Endothelial cell of umbilical vein (primary cell): ENCODE measurements around the gene OR51D1. TPM values are rescaled to one million over a fixed set of nuclear protein-coding genes. Genes with fewer than 3 reads are reported as not detected.

Experiments used
- BruUV-seq: library from RNA; stranded (reverse); fragments of 400-500 nt; replicated peaks from 2 replicates; lab custom pipeline; 2021; lab: Mats Ljungman, UMichigan
- CTCF ChIA-PET: fragments of 300-600, 350-600 bp; sonication (Branson Sonifier 250); formaldehyde crosslinking; loops from one replicate; lab custom pipeline; 2021; ENCODE audit warnings: antibody characterized with exemption, inconsistent platforms; lab: Charles Lee
- POLR2A ChIA-PET: fragments of 300-600, 350-600 bp; sonication (Branson Sonifier 250); formaldehyde crosslinking; loops from one replicate; lab custom pipeline; 2021; ENCODE audit warnings: antibody characterized with exemption, inconsistent platforms; lab: Charles Lee
- DNase-seq: peaks from one replicate; pipeline ENCODE4 v3.0.0-alpha.2; 2011; ENCODE audit warnings: low read depth, low spot score
- FAIRE-seq: peaks from 2 replicates; lab custom pipeline; 2011; peaks lifted over from hg19 to GRCh38; lab: Jason Lieb, UNC
- H2AFZ ChIP-seq: 2 replicates; pipeline ENCODE4 v1.6.0; 2012; ENCODE audit warnings: low read depth, low read length, control low read depth, inconsistent platforms
- H3K27ac ChIP-seq: 2 replicates; pipeline ENCODE4 v1.5.1; 2011; ENCODE audit warnings: low read depth, mild to moderate bottlenecking, control low read depth, low read length, moderate library complexity; ENCODE audit not compliant: insufficient read depth
- H3K27me3 ChIP-seq, 2 experiments: 2 replicates each; pipeline versions ENCODE4 v1.6.0 to v1.6.1; 2011; ENCODE audit warnings: low read length in 2 of 2, mixed read lengths in 1 of 2; ENCODE audit not compliant: control insufficient read depth in 2 of 2, insufficient read depth in 2 of 2
- H3K36me3 ChIP-seq, 2 experiments: 2 replicates in 1 of 2; 3 replicates in 1 of 2; pipeline ENCODE4 v1.5.1; 2011; ENCODE audit warnings: low read length in 2 of 2, mild to moderate bottlenecking in 1 of 2, moderate library complexity in 1 of 2; ENCODE audit not compliant: control insufficient read depth in 2 of 2, insufficient read depth in 2 of 2; ENCODE audit errors: extremely low read depth in 1 of 2
- H3K4me1 ChIP-seq: 3 replicates; pipeline ENCODE4 v1.5.1; 2011; ENCODE audit warnings: mild to moderate bottlenecking, low read length; ENCODE audit not compliant: control insufficient read depth, insufficient read depth; ENCODE audit errors: extremely low read depth
- H3K4me2 ChIP-seq: 2 replicates; pipeline ENCODE4 v1.6.1; 2011; ENCODE audit warnings: low read length, control low read depth, mixed read lengths; ENCODE audit not compliant: insufficient read depth
- H3K4me3 ChIP-seq, 3 experiments: fragments of 200-600 bp in 1 of 3; sonication (generic), shearing (Covaris generic) in 1 of 3; replicated peaks in 1 of 3; 2 replicates each; pipeline ENCODE4 v1.5.1; 2011 to 2016; ENCODE audit warnings: control low read depth in 3 of 3, low read length in 3 of 3, mild to moderate bottlenecking in 2 of 3, inconsistent platforms in 1 of 3, low read depth in 1 of 3, moderate library complexity in 1 of 3; ENCODE audit not compliant: insufficient read depth in 1 of 3
- H3K79me2 ChIP-seq: 2 replicates; pipeline ENCODE4 v1.6.0; 2012; ENCODE audit warnings: low read length, inconsistent platforms; ENCODE audit not compliant: control insufficient read depth, insufficient read depth
- H3K9ac ChIP-seq: replicated peaks from 2 replicates; pipeline ENCODE3; 2011; ENCODE audit warnings: low read length, control low read depth; ENCODE audit not compliant: insufficient read depth; ENCODE audit errors: extremely low read depth
- H3K9me1 ChIP-seq: replicated peaks from 3 replicates; pipeline ENCODE4 v1.6.0; 2011; ENCODE audit warnings: mild to moderate bottlenecking, low read length; ENCODE audit not compliant: control insufficient read depth, insufficient read depth; ENCODE audit errors: extremely low read depth
- H3K9me3 ChIP-seq: replicated peaks from 2 replicates; pipeline ENCODE4 v1.5.1; 2012; ENCODE audit warnings: low read length, inconsistent platforms; ENCODE audit not compliant: control insufficient read depth, insufficient read depth
- H4K20me1 ChIP-seq: replicated peaks from 2 replicates; pipeline ENCODE3; 2011; ENCODE audit warnings: mild to moderate bottlenecking, low read length; ENCODE audit not compliant: control insufficient read depth, insufficient read depth; ENCODE audit errors: extremely low read depth
- EZH2 ChIP-seq: IDR thresholded peaks from 2 replicates; pipeline ENCODE4 v1.6.1; 2012; ENCODE audit warnings: borderline replicate concordance, low read depth, mild to moderate bottlenecking, moderate library complexity, low read length, inconsistent platforms; ENCODE audit not compliant: severe bottlenecking
- FOS ChIP-seq: IDR thresholded peaks from 2 replicates; pipeline ENCODE4 v1.6.1; 2011; ENCODE audit warnings: mild to moderate bottlenecking, low read length, moderate library complexity, borderline replicate concordance; ENCODE audit not compliant: insufficient read depth
- GATA2 ChIP-seq: IDR thresholded peaks from 2 replicates; pipeline ENCODE4 v1.7.0; 2011; ENCODE audit warnings: low read depth, mild to moderate bottlenecking, moderate library complexity, mixed read lengths, low read length; ENCODE audit not compliant: insufficient read length, insufficient read depth
- JUN ChIP-seq: IDR thresholded peaks from 2 replicates; pipeline ENCODE4 v1.6.1; 2011; ENCODE audit warnings: borderline replicate concordance, low read depth; ENCODE audit not compliant: insufficient read length, insufficient read depth
- MAX ChIP-seq: IDR thresholded peaks from 2 replicates; pipeline ENCODE4 v1.6.1; 2011; ENCODE audit not compliant: insufficient read depth, insufficient read length
- MYC ChIP-seq: IDR thresholded peaks from one replicate; pipeline ENCODE4 v1.6.1; 2011; ENCODE audit warnings: mild to moderate bottlenecking, low read depth, low read length
- POLR2A ChIP-seq: IDR thresholded peaks from 2 replicates; pipeline ENCODE4 v1.6.1; 2012; ENCODE audit warnings: low read depth, mild to moderate bottlenecking, control low read depth, low read length
- POLR2AphosphoS5 ChIP-seq: IDR thresholded peaks from 2 replicates; pipeline ENCODE4 v1.6.1; 2012; ENCODE audit warnings: low read depth, mild to moderate bottlenecking, control low read depth, low read length, moderate library complexity; ENCODE audit not compliant: insufficient read depth
- dilution Hi-C: fragments of 300-500 bp; cut with MboI; formaldehyde crosslinking; loops from one replicate; pipeline ENCODE4 v1.15.0; 2019; ENCODE audit warnings: low sequenced_read_pairs; ENCODE audit not compliant: extremely low pct_ligation_motif_present
- intact Hi-C: fragments of 100-400 bp; cut with micrococcal nuclease; formaldehyde crosslinking; loops from one replicate; pipeline ENCODE4 v1.10.0; 2022
- polyA plus RNA-seq, 4 experiments: library from polyadenylated mRNA; depleted of rRNA in 3 of 4; stranded (reverse) in 3 of 4; unstranded in 1 of 4; fragments of >200 nt; gene quantifications; 2 replicates each; pipeline versions ENCODE4 v1.2.1 to v1.2.3, GENCODE V29; 2011 to 2012; ENCODE audit warnings: missing spikeins in 1 of 4
- total RNA-seq: library from RNA; stranded (reverse); gene quantifications from 2 replicates; pipeline ENCODE4 v1.2.3, GENCODE V29; 2021
- TF ChIP-seq, protein P1 (sequence below), 2 donors: IDR thresholded peaks; 1 replicate in 1 of 2; 2 replicates in 1 of 2; pipeline ENCODE4 v1.5.1; 2011; ENCODE audit warnings: low read length in 2 of 2, mild to moderate bottlenecking in 2 of 2, moderate library complexity in 2 of 2, control low read depth in 1 of 2, inconsistent platforms in 1 of 2, low read depth in 1 of 2; ENCODE audit not compliant: insufficient read depth in 1 of 2; ENCODE audit errors: extremely low read depth in 1 of 2

The OR51D1 gene
- total and polyA plus RNA-seq, 2 donors (not counting 3 experiments of a cell fraction or from before 2014, with no cell fraction given): not detected

DNA sequence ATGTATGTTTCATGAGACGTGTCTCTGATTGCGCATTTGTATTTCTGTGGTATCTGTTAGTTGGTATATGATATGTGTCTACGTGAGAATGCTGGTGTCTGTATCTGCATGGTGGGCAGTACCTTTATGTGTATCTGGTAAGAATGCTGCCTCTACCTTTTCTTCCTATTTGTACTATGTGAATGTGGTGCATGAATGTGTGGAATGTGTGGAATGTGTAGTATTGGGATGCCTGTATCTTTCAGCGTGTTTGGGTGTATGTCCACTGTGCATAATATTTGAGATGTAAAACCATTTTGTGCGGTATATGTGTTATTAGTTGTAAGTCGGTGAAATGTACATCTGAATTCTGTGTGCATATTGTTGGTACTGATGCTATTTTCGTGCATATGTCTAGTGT is 4.2 kb downstream of the OR51D1 start:
- H3K27me3 ChIP-seq: no peaks in the 10 kb centered on the region
- ChIA-PET CTCF (no interaction called here), POLR2A (no interaction called here)
- H3K9me3 ChIP-seq: no peaks in the 10 kb centered on the region
- TF ChIP-seq MYC: no peak
- no peak for TF ChIP-seq FOS
- no peak for TF ChIP-seq GATA2
- no peak for TF ChIP-seq POLR2A
- no peak for TF ChIP-seq MAX
- TF ChIP-seq JUN: no peak
- no peak for TF ChIP-seq EZH2
- TF ChIP-seq POLR2AphosphoS5: no peak
- TF ChIP-seq, protein P1, sequence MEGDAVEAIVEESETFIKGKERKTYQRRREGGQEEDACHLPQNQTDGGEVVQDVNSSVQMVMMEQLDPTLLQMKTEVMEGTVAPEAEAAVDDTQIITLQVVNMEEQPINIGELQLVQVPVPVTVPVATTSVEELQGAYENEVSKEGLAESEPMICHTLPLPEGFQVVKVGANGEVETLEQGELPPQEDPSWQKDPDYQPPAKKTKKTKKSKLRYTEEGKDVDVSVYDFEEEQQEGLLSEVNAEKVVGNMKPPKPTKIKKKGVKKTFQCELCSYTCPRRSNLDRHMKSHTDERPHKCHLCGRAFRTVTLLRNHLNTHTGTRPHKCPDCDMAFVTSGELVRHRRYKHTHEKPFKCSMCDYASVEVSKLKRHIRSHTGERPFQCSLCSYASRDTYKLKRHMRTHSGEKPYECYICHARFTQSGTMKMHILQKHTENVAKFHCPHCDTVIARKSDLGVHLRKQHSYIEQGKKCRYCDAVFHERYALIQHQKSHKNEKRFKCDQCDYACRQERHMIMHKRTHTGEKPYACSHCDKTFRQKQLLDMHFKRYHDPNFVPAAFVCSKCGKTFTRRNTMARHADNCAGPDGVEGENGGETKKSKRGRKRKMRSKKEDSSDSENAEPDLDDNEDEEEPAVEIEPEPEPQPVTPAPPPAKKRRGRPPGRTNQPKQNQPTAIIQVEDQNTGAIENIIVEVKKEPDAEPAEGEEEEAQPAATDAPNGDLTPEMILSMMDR (IDR thresholded peaks at IDR 0.05; ENCODE audit: extremely low read depth in 1 of 2, insufficient read depth in 1 of 2, low read depth in 1 of 2, low read length in 2 of 2): no peak
- H4K20me1 ChIP-seq: no peaks in the 10 kb centered on the region
- no TSS peak for BruUV-seq
- no peaks in the 10 kb centered on the region for H3K79me2 ChIP-seq
- no peaks in the 10 kb centered on the region for H3K36me3 ChIP-seq
- DNase-seq: no peak
- no peak overlapping the region for H2AFZ ChIP-seq
- intact Hi-C loops (no loop called here), dilution Hi-C loops (no loop called here)
- no peak overlapping the region for H3K4me2 ChIP-seq
- no peak overlapping the region for H3K4me3 ChIP-seq
- no peak overlapping the region for H3K27ac ChIP-seq
- no peaks in the 10 kb centered on the region for H3K4me1 ChIP-seq
- no peaks in the 10 kb centered on the region for H3K9me1 ChIP-seq
- no peak for FAIRE-seq
- H3K9ac ChIP-seq: no peak overlapping the region
